DMS 273 (cell line): ENCODE data around the gene RTN4.
"Not testable (repeated sequence)": the region's sequence is repeated elsewhere in the genome, so short reads cannot be mapped to it uniquely, and the experiment has no call there.

Experiments
- DNase-seq: peaks from one replicate; lab custom pipeline; 2025; ENCODE audit not compliant: unreplicated experiment; lab: John Stamatoyannopoulos, UW

RTN4 gene

GRCh38 chr2:55076019-55076418, 25.8 kb upstream of the RTN4 start:
- DNase-seq, result not testable (repeated sequence)

- no peak for DNase-seq
These were observed 23.0 kb upstream of the RTN4 start for GRCh38 chr2:55073000-55073983.

GRCh38 chr2:55063713-55064323, 13.6 kb upstream of the RTN4 start:
- DNase-seq, result peak; percentile 63

GRCh38 chr2:55063226-55063625, 13.0 kb upstream of the RTN4 start:
- DNase-seq, result peak; percentile 97

- DNase-seq, result peak; percentile 42
These were observed 12.5 kb upstream of the RTN4 start for GRCh38 chr2:55062754-55063153.

GRCh38 chr2:55061523-55062344, 11.5 kb upstream of the RTN4 start:
- DNase-seq, result peak; percentile 83

- DNase-seq, result no peak
These were observed 9.5 kb upstream of the RTN4 start for GRCh38 chr2:55059793-55060192.

- no peak for DNase-seq
These were observed 7.2 kb upstream of the RTN4 start for GRCh38 chr2:55057474-55057873.

GRCh38 chr2:55056024-55056521, 5.8 kb upstream of the RTN4 start:
- no peak for DNase-seq

GRCh38 chr2:55054106-55054875, 4.0 kb upstream of the RTN4 start:
- DNase-seq, result no peak

- not testable (repeated sequence) for DNase-seq
These were observed 3.0 kb upstream of the RTN4 start for GRCh38 chr2:55053225-55053624.

- peak; percentile 10 for DNase-seq
These were observed 2.1 kb upstream of the RTN4 start for GRCh38 chr2:55052129-55053061.

GRCh38 chr2:55051026-55051866, 995 bp upstream of the RTN4 start:
- peak; percentile 85 for DNase-seq

GRCh38 chr2:55049821-55050099, 491 bp downstream of the RTN4 start:
- DNase-seq, result no peak

GRCh38 chr2:55049043-55049820, 1.0 kb downstream of the RTN4 start:
- DNase-seq, result peak; percentile 89

- peak; percentile 75 for DNase-seq
These were observed 1.7 kb downstream of the RTN4 start for GRCh38 chr2:55048508-55049042.

GRCh38 chr2:55047677-55048299, 2.5 kb downstream of the RTN4 start:
- DNase-seq, result peak; percentile 70
